Skeletal muscle cell (primary cell): ENCODE data around the gene PRTG.

Experiments used
- DNase-seq: peaks from one replicate; pipeline ENCODE4 v3.0.0-alpha.2; 2010; ENCODE audit warnings: low read depth
- H3K4me3 ChIP-seq: 2 replicates; pipeline ENCODE4 v1.5.1; 2011; ENCODE audit warnings: low read depth, mild to moderate bottlenecking, control low read depth, low read length, moderate library complexity

The PRTG gene

GRCh38 chr15:55588070-55588814 is 154.7 kb downstream of the PRTG start, which contains the start of gene PYGO1:
TSS of gene PYGO1 (minus strand) at chr15:55588345. CDS start at chr15:55587883, 462 bp downstream.
- H3K4me3 ChIP-seq: peak within 1 kb of the TSS; percentile 79

DNA sequence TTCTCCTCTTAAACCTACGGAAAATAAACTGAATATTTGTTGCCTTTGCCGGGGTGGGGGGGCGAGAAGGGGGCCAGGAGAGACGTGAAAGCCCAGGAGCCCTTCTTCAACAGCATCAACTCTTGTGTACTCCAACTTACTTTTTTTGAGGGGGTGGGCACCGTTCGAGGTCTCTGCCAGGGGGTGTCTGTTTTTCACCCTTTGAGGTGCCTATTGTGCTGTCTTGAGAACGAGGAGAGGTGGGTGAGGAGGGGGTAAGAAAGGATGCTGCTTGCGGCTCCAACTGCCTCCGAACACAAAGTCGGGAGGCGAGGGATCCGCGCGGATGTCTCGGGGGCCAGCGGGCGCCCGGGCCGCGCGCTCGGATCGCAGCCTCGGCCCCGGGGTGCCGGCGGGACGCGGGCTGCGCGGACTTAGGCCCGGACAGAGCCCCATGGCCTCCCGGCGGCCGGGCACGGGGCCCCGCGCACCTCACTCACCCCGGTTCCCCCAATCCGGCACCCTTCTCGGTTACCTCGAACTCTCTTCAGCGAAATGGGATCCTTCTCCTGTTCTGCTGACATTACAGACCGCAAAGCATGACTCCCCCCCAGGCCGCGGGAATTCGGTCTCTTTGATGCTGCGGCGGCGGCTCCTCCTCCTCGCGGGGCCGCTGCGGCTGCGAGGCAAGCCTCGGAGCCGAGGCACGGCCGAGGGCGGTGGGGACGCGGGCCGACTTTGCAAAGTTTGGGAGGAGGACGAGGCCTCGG is 155.5 kb downstream of the PRTG start:
- peak overlapping the region; percentile 79 for H3K4me3 ChIP-seq
- peak; percentile 5 for DNase-seq

More at GRCh38 chr15:55588070-55588814, 154.7 kb downstream of the PRTG start, which contains the start of gene PYGO1:
- DNase-seq: peak; percentile 25

- peak overlapping the region; percentile 79 for H3K4me3 ChIP-seq
Observed at GRCh38 chr15:55586808-55587207, 156.1 kb downstream of the PRTG start.

DNA sequence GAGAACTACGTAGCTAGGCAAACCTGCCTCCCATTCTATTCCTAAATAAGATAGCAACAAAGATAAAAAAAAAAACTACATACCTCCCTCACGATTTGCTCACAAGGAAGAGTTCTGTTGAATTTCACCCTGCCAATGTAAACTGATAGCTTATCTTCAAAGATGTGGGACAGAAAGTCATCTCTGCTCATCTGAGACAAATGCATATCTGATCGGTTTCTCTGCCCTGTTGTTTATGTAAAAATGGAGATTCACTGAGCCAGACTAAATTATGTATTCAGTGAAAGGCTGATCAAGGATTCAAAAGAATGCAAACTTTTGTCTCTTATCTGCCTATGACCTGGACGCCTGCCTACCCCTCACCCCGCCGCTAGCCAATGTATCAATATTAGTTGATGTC is 166.0 kb downstream of the PRTG start:
- no peak overlapping the region for H3K4me3 ChIP-seq
- DNase-seq: no peak

More at GRCh38 chr15:55586808-55587207, 156.1 kb downstream of the PRTG start:
- DNase-seq: no peak

GRCh38 chr15:55574096-55574495 is 168.9 kb downstream of the PRTG start:
- no peak overlapping the region for H3K4me3 ChIP-seq
- no peak for DNase-seq

- no peak overlapping the region for H3K4me3 ChIP-seq
Observed at GRCh38 chr15:55573224-55573623, 169.7 kb downstream of the PRTG start.

DNA sequence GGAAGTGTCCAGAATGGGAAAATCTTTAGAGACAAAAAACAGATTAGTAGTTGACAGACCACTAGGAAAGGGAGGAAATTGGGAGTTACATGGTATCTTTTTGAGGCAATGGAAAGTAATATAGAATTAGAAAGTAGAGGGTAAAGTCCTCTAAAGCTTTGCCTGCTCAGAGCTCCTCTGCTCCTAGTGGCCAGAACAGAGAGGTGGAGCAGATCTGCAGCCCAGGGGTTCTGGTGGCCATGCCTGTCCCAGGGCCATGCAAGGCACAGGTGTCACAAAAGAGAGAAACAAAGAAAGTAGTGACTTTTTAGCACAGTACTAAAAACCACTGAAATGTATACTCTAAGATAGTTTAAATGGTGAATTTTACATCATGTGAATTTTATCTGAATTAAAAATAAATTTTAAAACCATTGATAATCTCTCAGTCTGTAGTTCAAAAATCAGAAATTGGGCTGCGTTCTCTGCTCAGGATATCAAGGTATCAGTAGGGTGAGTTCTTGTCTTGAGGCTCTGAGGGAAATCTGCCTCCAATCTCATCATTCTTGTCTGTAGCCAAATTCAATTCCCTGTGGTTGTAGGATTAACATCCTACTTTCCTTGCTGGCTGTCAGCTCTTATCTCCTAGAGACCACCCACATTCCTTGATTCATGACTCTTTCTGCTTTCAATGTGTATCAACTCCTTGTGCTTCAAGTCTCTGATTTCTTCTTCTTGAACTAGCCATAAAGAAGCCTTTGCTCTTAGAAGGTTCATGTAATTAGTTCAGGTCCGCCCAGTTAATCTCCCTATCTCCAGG is 178.4 kb downstream of the PRTG start:
- no peak for DNase-seq
- no peak overlapping the region for H3K4me3 ChIP-seq

More at GRCh38 chr15:55573224-55573623, 169.7 kb downstream of the PRTG start:
- no peak for DNase-seq

DNA sequence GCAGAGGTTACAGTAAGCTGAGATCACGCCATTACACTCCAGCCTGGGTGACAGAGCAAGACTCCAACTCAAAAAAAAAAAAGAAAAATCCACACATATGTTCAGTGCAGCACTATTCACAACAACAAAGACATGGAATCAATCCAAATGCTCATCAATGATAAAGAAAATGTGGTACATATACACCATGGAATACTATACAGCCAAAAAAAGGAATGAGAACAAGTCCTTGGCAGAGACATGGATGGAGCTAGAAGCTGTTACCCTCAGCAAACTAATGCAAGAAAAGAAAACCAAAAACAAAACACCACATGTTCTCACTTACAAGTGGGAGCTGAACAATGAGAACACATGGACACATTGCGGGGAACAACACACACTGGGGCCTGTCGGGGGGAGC is 180.4 kb downstream of the PRTG start:
- DNase-seq: no peak
- H3K4me3 ChIP-seq: no peak overlapping the region
